GM21515 (cell line): ENCODE results near the gene MRPL32.
"Not testable (repeated sequence)": the region's sequence is repeated elsewhere in the genome, so short reads cannot be mapped to it uniquely, and the experiment has no call there.

Experiments
- ATAC-seq: cut with Tn5 transposase; IDR thresholded peaks from one replicate; pipeline ENCODE4 v1.9.1; 2021; ENCODE audit not compliant: unreplicated experiment

Gene MRPL32

DNA sequence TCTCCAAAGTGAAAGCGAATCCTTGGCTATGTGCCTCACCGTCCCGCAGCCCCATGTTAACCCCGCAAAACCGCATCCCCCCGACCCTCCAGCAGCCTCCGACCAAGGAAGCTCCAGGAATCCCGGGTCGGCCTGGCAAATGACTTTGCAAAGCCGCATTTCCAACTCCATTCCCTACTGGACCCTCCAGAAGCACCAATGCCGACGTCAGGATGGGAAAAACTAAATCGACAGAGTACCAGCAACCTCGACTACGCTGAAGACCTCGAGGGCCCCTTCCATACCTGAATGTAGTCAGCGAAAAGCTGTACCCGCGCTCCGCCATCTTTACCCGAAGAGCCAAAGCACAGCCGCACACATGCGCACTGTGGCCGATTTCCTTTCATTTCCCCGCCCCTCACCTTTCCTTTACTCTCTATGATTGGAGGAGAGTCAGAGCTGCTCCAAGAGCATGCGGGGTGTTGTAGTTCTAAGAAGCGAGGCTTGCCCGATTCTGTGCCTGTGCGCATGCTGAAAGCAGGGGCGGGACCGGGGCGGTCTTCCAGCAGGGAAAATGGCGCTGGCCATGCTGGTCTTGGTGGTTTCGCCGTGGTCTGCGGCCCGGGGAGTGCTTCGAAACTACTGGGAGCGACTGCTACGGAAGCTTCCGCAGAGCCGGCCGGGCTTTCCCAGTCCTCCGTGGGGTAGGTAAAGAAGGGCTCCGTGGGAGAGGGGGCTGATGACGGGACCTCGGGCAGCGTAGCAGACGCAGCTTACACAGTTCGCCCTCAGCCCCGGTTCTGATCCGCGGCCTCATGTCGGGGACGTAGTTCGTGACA, at the start of gene MRPL32, which contains the start of gene PSMA2:
TSS of gene MRPL32 (plus strand) at position 543 of the 818 bp plus-strand sequence. CDS start at position 554, 11 bp downstream.
TSS of gene PSMA2 (minus strand) at position 341 of the 818 bp plus-strand sequence. CDS start at position 325, 16 bp downstream.
- peak; percentile 99 for ATAC-seq

DNA sequence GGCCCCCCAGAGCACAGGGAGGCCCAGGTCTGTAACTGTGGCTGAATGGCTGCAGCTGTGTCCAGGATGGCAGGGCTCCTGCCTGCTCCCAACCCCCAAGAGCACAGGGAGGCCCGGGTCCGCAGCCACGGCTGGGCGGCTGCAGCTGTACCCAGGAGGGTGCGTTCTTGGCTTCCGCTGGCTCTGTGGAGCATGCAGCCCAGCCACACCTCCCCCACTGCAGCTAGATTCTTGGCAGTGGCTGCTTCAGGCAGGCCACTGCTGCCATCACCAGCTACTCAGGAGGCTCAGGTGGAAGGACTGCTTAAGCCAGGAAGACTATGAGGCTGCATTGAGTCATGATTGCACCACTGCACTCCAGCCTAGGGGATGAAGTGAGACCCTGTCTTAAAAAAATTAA, 48.2 kb upstream of the MRPL32 start:
- ATAC-seq = no peak

- not testable (repeated sequence) for ATAC-seq
These were observed 47.0 kb upstream of the MRPL32 start for GRCh38 chr7:42885183-42885582.

DNA sequence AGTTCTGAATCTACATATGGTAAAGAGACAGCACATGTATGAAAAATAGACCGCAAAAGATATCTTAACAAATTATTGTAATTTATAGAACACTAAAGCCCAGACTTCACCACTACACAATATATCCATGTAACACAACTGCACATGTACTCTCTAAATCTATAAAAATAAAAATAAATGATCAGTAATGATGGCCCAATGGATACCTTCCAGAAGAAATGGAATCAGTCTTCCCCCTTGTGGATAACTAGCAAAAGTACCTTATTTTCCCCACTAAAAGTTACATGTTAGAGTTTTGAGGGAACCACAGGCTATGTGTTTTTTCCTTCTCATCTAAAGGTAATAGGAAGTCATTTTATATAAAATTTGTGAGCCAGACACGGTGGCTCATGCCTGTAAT, 46.0 kb upstream of the MRPL32 start:
- no peak for ATAC-seq

DNA sequence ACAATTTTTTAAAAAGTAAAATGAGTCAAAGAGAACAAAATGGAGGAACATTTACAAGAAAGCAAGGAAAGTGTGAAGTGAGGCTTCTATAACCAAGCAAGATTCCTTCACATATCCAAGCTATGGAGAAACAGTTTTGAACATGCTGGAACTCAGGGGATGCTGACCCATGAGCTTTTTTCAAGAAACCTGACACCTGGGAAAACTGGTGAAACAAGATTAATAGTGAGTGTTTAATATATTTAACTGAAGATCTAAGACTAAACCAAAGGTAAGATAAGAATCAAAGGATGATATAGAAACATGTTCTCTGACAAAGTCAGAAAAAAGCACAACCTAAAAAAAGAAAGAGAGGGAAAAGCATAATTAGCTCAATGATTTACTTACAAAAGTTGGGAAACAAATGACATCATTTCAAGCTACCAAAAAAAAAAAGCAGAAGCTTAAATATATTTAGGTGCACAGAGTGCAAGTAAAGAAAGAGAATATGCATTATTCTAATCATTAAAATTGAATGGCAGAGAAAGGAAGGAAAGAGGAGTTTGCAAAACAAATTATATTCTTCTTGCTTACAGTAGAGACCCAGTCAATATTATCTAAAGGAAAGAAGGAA, 45.2 kb upstream of the MRPL32 start:
- no peak for ATAC-seq

- no peak for ATAC-seq
These were observed 38.6 kb upstream of the MRPL32 start for GRCh38 chr7:42893346-42894240.

GRCh38 chr7:42900842-42901241, 31.3 kb upstream of the MRPL32 start:
- no peak for ATAC-seq

- no peak for ATAC-seq
These were observed 29.8 kb upstream of the MRPL32 start for GRCh38 chr7:42902331-42902730.

GRCh38 chr7:42906181-42906580, 26.0 kb upstream of the MRPL32 start:
- no peak for ATAC-seq

- ATAC-seq = no peak
These were observed 24.9 kb upstream of the MRPL32 start for GRCh38 chr7:42907316-42907715.

GRCh38 chr7:42910306-42910705, 21.9 kb upstream of the MRPL32 start:
- no peak for ATAC-seq

- ATAC-seq = peak; percentile 94
These were observed 20.4 kb upstream of the MRPL32 start, which contains the start of gene C7orf25 for GRCh38 chr7:42911454-42912447. TSS of gene C7orf25 (minus strand) at chr7:42912070. CDS start at chr7:42910900, 1,170 bp downstream.

- no peak for ATAC-seq
These were observed 18.6 kb upstream of the MRPL32 start for GRCh38 chr7:42913591-42913990.

DNA sequence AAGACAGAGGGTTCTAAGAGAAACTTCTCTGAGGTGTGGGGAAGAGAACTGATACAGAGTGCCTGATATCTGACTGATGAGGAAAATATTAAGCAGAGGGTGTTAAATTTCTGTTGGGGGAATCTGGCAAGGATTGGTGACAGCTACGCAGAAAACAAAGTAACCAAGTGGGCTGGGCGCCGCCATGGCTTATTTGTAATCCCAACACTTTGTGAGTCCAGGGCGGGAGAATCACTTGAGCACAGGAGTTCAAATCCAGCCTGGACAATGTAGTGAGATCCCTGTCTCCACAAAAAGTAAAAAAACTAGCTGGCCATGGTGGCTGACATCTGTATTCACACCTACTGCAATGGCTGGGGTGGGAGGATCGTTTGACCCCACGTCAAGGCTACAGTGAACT, 18.2 kb upstream of the MRPL32 start:
- no peak for ATAC-seq

GRCh38 chr7:42914421-42915045, 17.6 kb upstream of the MRPL32 start:
- no peak for ATAC-seq

DNA sequence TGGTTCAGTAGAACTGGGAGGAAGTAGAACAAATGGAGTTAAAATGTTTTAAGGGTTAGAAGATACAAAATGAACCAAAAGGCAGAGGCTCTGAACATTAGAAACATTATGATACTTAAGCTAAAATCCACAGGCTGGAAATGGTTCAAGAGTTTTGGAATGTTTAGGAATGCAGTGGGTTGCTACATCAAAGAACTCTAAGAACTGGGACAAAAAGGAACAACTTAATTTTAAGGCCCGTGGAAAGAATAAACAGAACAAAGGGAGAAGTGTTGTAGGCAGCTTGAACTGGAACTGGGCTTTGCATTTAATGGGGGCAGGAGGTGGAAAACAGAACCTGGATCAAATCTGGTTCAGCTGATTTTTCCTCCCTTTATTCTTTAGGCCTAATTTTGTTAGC, 16.8 kb upstream of the MRPL32 start:
- no peak for ATAC-seq

- no peak for ATAC-seq
These were observed 10.0 kb upstream of the MRPL32 start for GRCh38 chr7:42922017-42922753.

- no peak for ATAC-seq
These were observed 7.8 kb upstream of the MRPL32 start for GRCh38 chr7:42924223-42924838.
